Measurements from ENCODE around the gene CCDC188. TPM values are rescaled to one million over a fixed set of nuclear protein-coding genes. Genes with fewer than 3 reads are reported as not detected.
A peak's percentile ranks its signal among the peaks of the same experiment; 100 is the strongest.

Gene CCDC188
- total and polyA plus RNA-seq, 2 of the 13 experiments (the other 11 are each of a cell fraction or from before 2014, with no cell fraction given): not detected

DNA sequence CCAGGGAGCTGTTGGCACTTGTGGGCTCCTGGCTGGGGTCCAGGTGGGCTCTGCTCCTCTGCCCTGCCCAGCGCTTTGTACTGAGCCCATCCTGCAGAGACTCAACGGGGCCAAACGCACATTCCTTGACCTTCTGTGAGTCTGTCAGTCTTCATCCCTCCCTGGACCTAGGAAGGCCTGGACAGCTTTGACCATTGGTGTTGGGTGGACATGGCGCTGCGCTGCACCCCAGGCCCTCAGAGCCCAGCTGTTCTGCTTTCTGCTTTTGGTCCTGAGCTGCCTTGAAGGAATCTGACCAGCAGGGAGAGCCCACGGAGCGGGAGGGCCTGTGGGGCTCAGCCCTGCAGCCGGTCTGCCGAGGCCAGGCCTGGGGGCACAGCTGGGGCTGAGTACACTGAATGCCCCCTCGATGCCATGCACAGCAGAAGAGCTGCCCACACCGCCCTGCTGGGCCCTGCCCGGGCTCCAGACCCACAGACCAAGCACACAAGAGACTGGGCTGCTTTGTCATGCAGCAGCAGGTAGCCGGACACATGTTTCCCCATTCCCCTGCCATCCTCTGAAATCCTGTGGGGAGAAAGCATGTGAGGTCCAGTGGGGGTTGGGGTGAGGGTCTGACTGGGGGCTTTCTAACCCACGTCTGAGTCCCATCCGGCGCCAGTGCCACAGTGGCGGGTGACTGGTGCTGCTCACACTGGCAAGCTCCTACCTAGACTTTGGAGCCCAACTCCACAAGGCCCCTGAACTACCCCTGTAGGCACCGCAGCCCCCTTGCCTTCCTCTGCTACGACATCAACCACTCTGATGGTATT lies 24.1 kb upstream of the CCDC188 start:
- H3K4me2 ChIP-seq (ENCODE audit: low read depth, low read length): no peak overlapping the region
- in situ Hi-C loops (cut with HindIII; ENCODE audit: extremely low pct_ligation_motif_present, low pct_unique_long_range_greater_than_20kb): loop anchor here (25.0 kb wide), 1 partner anchor 1213 kb away; no protein-coding TSS in a partner anchor
- no peak for DNase-seq (ENCODE audit: low spot score)
- 0 out of 2 replicates have a peak, but pooled peaks cover 3% of the 10 kb centered on the region for H4K20me1 ChIP-seq (ENCODE audit: insufficient read depth, low read length)
- TF ChIP-seq NR1H2 (CRISPR knock-in tag; IDR thresholded peaks at IDR 0.05; ENCODE audit: borderline replicate concordance, low read depth) (no peak), STAG1 (CRISPR knock-in tag; IDR thresholded peaks at IDR 0.05) (peak; percentile 63), ZNF768 (CRISPR knock-in tag; IDR thresholded peaks at IDR 0.05) (peak; percentile 59), FOXO1 (CRISPR knock-in tag; IDR thresholded peaks at IDR 0.05) (no peak), JARID2 (CRISPR knock-in tag; IDR thresholded peaks at IDR 0.05; ENCODE audit: insufficient replicate concordance) (no peak), RAD21 (CRISPR knock-in tag; IDR thresholded peaks at IDR 0.05) (0 out of 2 replicates have a peak, but pooled peaks have one; percentile 40), ISL2 (CRISPR knock-in tag; IDR thresholded peaks at IDR 0.05) (no peak)
- TF ChIP-seq, protein P1, sequence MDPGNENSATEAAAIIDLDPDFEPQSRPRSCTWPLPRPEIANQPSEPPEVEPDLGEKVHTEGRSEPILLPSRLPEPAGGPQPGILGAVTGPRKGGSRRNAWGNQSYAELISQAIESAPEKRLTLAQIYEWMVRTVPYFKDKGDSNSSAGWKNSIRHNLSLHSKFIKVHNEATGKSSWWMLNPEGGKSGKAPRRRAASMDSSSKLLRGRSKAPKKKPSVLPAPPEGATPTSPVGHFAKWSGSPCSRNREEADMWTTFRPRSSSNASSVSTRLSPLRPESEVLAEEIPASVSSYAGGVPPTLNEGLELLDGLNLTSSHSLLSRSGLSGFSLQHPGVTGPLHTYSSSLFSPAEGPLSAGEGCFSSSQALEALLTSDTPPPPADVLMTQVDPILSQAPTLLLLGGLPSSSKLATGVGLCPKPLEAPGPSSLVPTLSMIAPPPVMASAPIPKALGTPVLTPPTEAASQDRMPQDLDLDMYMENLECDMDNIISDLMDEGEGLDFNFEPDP (CRISPR knock-in tag; conservative IDR thresholded peaks at IDR 0.05): 0 out of 2 replicates have a peak, but pooled peaks have one; percentile 15
- TF ChIP-seq, protein P2, sequence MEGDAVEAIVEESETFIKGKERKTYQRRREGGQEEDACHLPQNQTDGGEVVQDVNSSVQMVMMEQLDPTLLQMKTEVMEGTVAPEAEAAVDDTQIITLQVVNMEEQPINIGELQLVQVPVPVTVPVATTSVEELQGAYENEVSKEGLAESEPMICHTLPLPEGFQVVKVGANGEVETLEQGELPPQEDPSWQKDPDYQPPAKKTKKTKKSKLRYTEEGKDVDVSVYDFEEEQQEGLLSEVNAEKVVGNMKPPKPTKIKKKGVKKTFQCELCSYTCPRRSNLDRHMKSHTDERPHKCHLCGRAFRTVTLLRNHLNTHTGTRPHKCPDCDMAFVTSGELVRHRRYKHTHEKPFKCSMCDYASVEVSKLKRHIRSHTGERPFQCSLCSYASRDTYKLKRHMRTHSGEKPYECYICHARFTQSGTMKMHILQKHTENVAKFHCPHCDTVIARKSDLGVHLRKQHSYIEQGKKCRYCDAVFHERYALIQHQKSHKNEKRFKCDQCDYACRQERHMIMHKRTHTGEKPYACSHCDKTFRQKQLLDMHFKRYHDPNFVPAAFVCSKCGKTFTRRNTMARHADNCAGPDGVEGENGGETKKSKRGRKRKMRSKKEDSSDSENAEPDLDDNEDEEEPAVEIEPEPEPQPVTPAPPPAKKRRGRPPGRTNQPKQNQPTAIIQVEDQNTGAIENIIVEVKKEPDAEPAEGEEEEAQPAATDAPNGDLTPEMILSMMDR (CRISPR knock-in tag; IDR thresholded peaks at IDR 0.05): peak; percentile 71
- BruUV-seq (replicated peaks): no TSS peak
- peak; percentile 81 for ATAC-seq
- peaks cover 6% of the 10 kb centered on the region; the same call in 1 of the 2 replicates for H3K4me1 ChIP-seq (ENCODE audit: insufficient read depth, low read length)
- H2AFZ ChIP-seq (ENCODE audit: low read length): no peak overlapping the region
- no peaks in the 10 kb centered on the region for H3K9me3 ChIP-seq (ENCODE audit: low read length)
- peaks cover 27 to 89% of the 10 kb centered on the region in 2 experiments for H3K27me3 ChIP-seq (ENCODE audit: control insufficient read depth in 1 of 2, insufficient read depth in 2 of 2, low read length in 2 of 2)
- no peak overlapping the region for H3K27ac ChIP-seq (ENCODE audit: extremely low read length, insufficient read depth, low read length)
- FAIRE-seq: no peak
- no peaks in the 10 kb centered on the region for H3K36me3 ChIP-seq (replicated peaks in 1 of 2; ENCODE audit: control insufficient read depth in 1 of 2, insufficient read depth in 2 of 2, low read length in 2 of 2)
- CTCF ChIA-PET (ENCODE audit: low intra/inter-chr PET ratio, low total read pairs): no interaction called here
- WGBS (ENCODE audit: low lambda C conversion rate): 2% methylated on average over 9 of the region's 19 CpGs
- no peak overlapping the region for H3K9ac ChIP-seq (ENCODE audit: insufficient read depth, low read depth, low read length)
- H3K79me2 ChIP-seq (ENCODE audit: insufficient read depth, low read length): no peaks in the 10 kb centered on the region
- no peak overlapping the region for H3K4me3 ChIP-seq (replicated peaks in 1 of 3; ENCODE audit: insufficient read depth in 1 of 3, low read depth in 2 of 3, low read length in 3 of 3)
- POLR2A ChIA-PET: no interaction called here
- intact Hi-C loops (cut with micrococcal nuclease; ENCODE audit: unreplicated experiment): no loop called here
